Activated CD8-positive, alpha-beta T cell treated with anti-CD3 and anti-CD28 coated beads for 36 hours (primary cell): ENCODE results near the gene PPP4R2. TPM values are rescaled to one million over a fixed set of nuclear protein-coding genes. Genes with fewer than 3 reads are reported as not detected.

ENCODE experiments used
- ATAC-seq: fragments of 200-7000 bp; cut with Tn5 transposase; one replicate; pipeline ENCODE4 v1.10.0; 2021; ENCODE audit warnings: mild to moderate bottlenecking, moderate library complexity
- CTCF ChIA-PET: fragments of 350-600 bp; sonication (Branson Sonifier 250); formaldehyde crosslinking; loops from one replicate; lab custom pipeline; 2021; ENCODE audit warnings: antibody characterized with exemption; lab: Charles Lee
- POLR2A ChIA-PET: fragments of 350-600 bp; sonication (Branson Sonifier 250); formaldehyde crosslinking; loops from one replicate; lab custom pipeline; 2021; ENCODE audit warnings: antibody characterized with exemption; lab: Charles Lee
- DNase-seq: peaks from one replicate; pipeline ENCODE4 v3.0.0-alpha.2; 2020
- H3K27ac Mint-ChIP-seq: one replicate; pipeline ENCODE4 v1.8.0; 2021; ENCODE audit warnings: mild to moderate bottlenecking, mixed read lengths
- H3K27me3 Mint-ChIP-seq: one replicate; pipeline ENCODE4 v1.8.0; 2021; ENCODE audit warnings: mixed read lengths
- H3K36me3 Mint-ChIP-seq: one replicate; pipeline ENCODE4 v1.8.0; 2021; ENCODE audit warnings: low read depth, mixed read lengths
- H3K4me1 Mint-ChIP-seq: one replicate; pipeline ENCODE4 v1.8.0; 2021; ENCODE audit warnings: low read depth, mixed read lengths
- H3K4me3 Mint-ChIP-seq: one replicate; pipeline ENCODE4 v1.8.0; 2021; ENCODE audit warnings: mild to moderate bottlenecking, moderate library complexity, mixed read lengths
- H3K9me3 Mint-ChIP-seq: one replicate; pipeline ENCODE4 v1.8.0; 2021; ENCODE audit warnings: mixed read lengths
- CTCF ChIP-seq: fragments of 200-600 bp; IDR thresholded peaks from one replicate; pipeline ENCODE4 v1.8.0; 2022; ENCODE audit warnings: antibody characterized with exemption, mild to moderate bottlenecking
- intact Hi-C: fragments of 100-400 bp; cut with micrococcal nuclease; formaldehyde crosslinking; loops from one replicate; pipeline ENCODE4 v1.10.0; 2022
- total RNA-seq, 2 experiments: library from RNA; stranded (reverse); gene quantifications; one replicate each; pipeline ENCODE4 v1.2.3, GENCODE V29; 2021

The PPP4R2 gene
- total RNA-seq, 2 experiments from 2014 or later, result 85.5 to 88.6 TPM

- no peaks in the 10 kb centered on the region for H3K9me3 Mint-ChIP-seq
- DNase-seq (no peak), ATAC-seq (no peak)
- no peak overlapping the region for H3K27ac Mint-ChIP-seq
- H3K36me3 Mint-ChIP-seq, result no peaks in the 10 kb centered on the region
- no peaks in the 10 kb centered on the region for H3K27me3 Mint-ChIP-seq
- intact Hi-C loops, result no loop called here
- H3K4me3 Mint-ChIP-seq, result no peak overlapping the region
- CTCF ChIA-PET, result interaction anchor here (0.8 to 1.6 kb wide), 3 partner anchors 12 to 106 kb away, joined by 3 to 5 read pairs (median 5); no protein-coding TSS in a partner anchor
- H3K4me1 Mint-ChIP-seq, result peaks cover 17% of the 10 kb centered on the region
- POLR2A ChIA-PET, result no interaction called here
- no peak for TF ChIP-seq CTCF
These were observed 45.8 kb upstream of the PPP4R2 start for GRCh38 chr3:72950801-72951200.

- ChIA-PET CTCF (no interaction called here), POLR2A (no interaction called here)
- Mint-ChIP-seq H3K4me3 (no peak overlapping the region), H3K36me3 (no peaks in the 10 kb centered on the region), H3K9me3 (no peaks in the 10 kb centered on the region), H3K4me1 (peaks cover 17% of the 10 kb centered on the region), H3K27me3 (no peaks in the 10 kb centered on the region), H3K27ac (no peak overlapping the region)
- intact Hi-C loops, result no loop called here
- no peak for TF ChIP-seq CTCF
- no peak for DNase-seq
- ATAC-seq, result peak; percentile 85
These were observed 45.3 kb upstream of the PPP4R2 start for GRCh38 chr3:72951259-72951722.

- ATAC-seq, result no peak
- TF ChIP-seq CTCF, result no peak
- no peak overlapping the region for H3K4me3 Mint-ChIP-seq
- DNase-seq, result no peak
- ChIA-PET CTCF (interaction anchor here (1.6 kb wide), 1 partner anchor 103 kb away, joined by 6 read pairs; no protein-coding TSS in a partner anchor), POLR2A (interaction anchor here (0.5 kb wide), 1 partner anchor 41 kb away, joined by 3 read pairs; no protein-coding TSS in a partner anchor)
- no peak overlapping the region for H3K27ac Mint-ChIP-seq
- intact Hi-C loops, result no loop called here
- no peaks in the 10 kb centered on the region for H3K27me3 Mint-ChIP-seq
- H3K4me1 Mint-ChIP-seq, result peaks cover 17% of the 10 kb centered on the region
- H3K9me3 Mint-ChIP-seq, result no peaks in the 10 kb centered on the region
- no peaks in the 10 kb centered on the region for H3K36me3 Mint-ChIP-seq
These were observed 43.2 kb upstream of the PPP4R2 start for GRCh38 chr3:72953325-72953956.

GRCh38 chr3:72957297-72957696, 39.3 kb upstream of the PPP4R2 start:
- no peak for TF ChIP-seq CTCF
- no peaks in the 10 kb centered on the region for H3K27me3 Mint-ChIP-seq
- DNase-seq, result no peak
- peaks cover 16% of the 10 kb centered on the region for H3K4me1 Mint-ChIP-seq
- H3K9me3 Mint-ChIP-seq, result no peaks in the 10 kb centered on the region
- intact Hi-C loops, result no loop called here
- no peak for ATAC-seq
- POLR2A ChIA-PET, result interaction anchor here (0.6 kb wide), 1 partner anchor 34 kb away, joined by 3 read pairs; no protein-coding TSS in a partner anchor
- H3K4me3 Mint-ChIP-seq, result no peak overlapping the region
- no peak overlapping the region for H3K27ac Mint-ChIP-seq
- no peaks in the 10 kb centered on the region for H3K36me3 Mint-ChIP-seq
- CTCF ChIA-PET, result no interaction called here

- Mint-ChIP-seq H3K9me3 (no peaks in the 10 kb centered on the region), H3K27me3 (no peaks in the 10 kb centered on the region), H3K36me3 (no peaks in the 10 kb centered on the region), H3K4me3 (no peak overlapping the region), H3K27ac (no peak overlapping the region), H3K4me1 (peaks cover 13% of the 10 kb centered on the region)
- no peak for ATAC-seq
- intact Hi-C loops, result no loop called here
- no peak for TF ChIP-seq CTCF
- CTCF ChIA-PET, result interaction anchor here (1.1 kb wide), 1 partner anchor 97 kb away, joined by 3 read pairs; no protein-coding TSS in a partner anchor
- POLR2A ChIA-PET, result no interaction called here
- DNase-seq, result no peak
These were observed 37.3 kb upstream of the PPP4R2 start for GRCh38 chr3:72959336-72959735.
